Tibial nerve (tissue), 4 donors: Measurements from ENCODE around the gene FBXW7. TPM values are rescaled to one million over a fixed set of nuclear protein-coding genes. Genes with fewer than 3 reads are reported as not detected.

Experiments used
- DNase-seq, 2 donors: peaks; one replicate each; pipeline ENCODE4 v3.0.0-alpha.2; 2019; ENCODE audit warnings: low spot score in 2 of 2
- H3K27ac ChIP-seq, 4 donors: fragments of 200-600 bp; sonication (generic) in 3 of 4; one replicate each; pipeline ENCODE4 v1.5.1; 2017 to 2019; ENCODE audit warnings: mild to moderate bottlenecking in 1 of 4
- H3K27me3 ChIP-seq, 2 donors: fragments of 200-600 bp; sonication (generic) in 1 of 2; one replicate each; pipeline versions ENCODE4 v1.5.1 to v1.6.0; 2017 to 2019
- H3K36me3 ChIP-seq, 3 donors: fragments of 200-600 bp; sonication (generic); one replicate each; pipeline ENCODE4 v1.5.1; 2018 to 2019
- H3K4me1 ChIP-seq, 4 donors: fragments of 200-600 bp; sonication (generic) in 3 of 4; one replicate each; pipeline ENCODE4 v1.5.1; 2017 to 2019
- H3K4me3 ChIP-seq, 4 donors: fragments of 200-600 bp; sonication (generic) in 3 of 4; one replicate each; pipeline ENCODE4 v1.5.1; 2017 to 2019; ENCODE audit warnings: mild to moderate bottlenecking in 1 of 4, moderate library complexity in 1 of 4
- H3K9me3 ChIP-seq, 4 donors: fragments of 200-600 bp; sonication (generic) in 3 of 4; one replicate each; pipeline ENCODE4 v1.5.1; 2017 to 2019
- EP300 ChIP-seq, 2 donors: sonication (generic); formaldehyde crosslinking; IDR thresholded peaks; one replicate each; pipeline ENCODE4 v1.6.1; 2017; ENCODE audit warnings: antibody characterized with exemption in 2 of 2, mild to moderate bottlenecking in 1 of 2
- POLR2A ChIP-seq, 2 donors: fragments of 450-650 bp; IDR thresholded peaks; one replicate each; pipeline ENCODE4 v1.6.1; 2017; ENCODE audit warnings: antibody characterized with exemption in 2 of 2, mild to moderate bottlenecking in 2 of 2, moderate library complexity in 2 of 2
- WGBS, 2 donors: methylation state at CpG; one replicate each; pipeline ENCODE4 v1.1.5; 2018; 5-methylcytosine and 5-hydroxymethylcytosine counted together
- total RNA-seq, 4 donors: library from RNA; depleted of rRNA; stranded (reverse); fragments of >200 nt; gene quantifications; one replicate each; pipeline ENCODE4 v1.1.0, GENCODE V29; 2016
- TF ChIP-seq, protein P1 (sequence below), 5 experiments: fragments of 200-600 bp in 3 of 5; fragments of 450-650 bp in 2 of 5; sonication (generic) in 3 of 5; IDR thresholded peaks; one replicate each; pipeline ENCODE4 v1.5.1; 2016 to 2019; ENCODE audit warnings: antibody characterized with exemption in 5 of 5, mild to moderate bottlenecking in 3 of 5, moderate library complexity in 2 of 5

The FBXW7 gene
- total RNA-seq, 4 donors from 2014 or later: 40.8 to 85.7 (median 62.1) TPM

GRCh38 chr4:152374153-152374552 lies 161.7 kb downstream of the FBXW7 start:
- TF ChIP-seq, protein P1, sequence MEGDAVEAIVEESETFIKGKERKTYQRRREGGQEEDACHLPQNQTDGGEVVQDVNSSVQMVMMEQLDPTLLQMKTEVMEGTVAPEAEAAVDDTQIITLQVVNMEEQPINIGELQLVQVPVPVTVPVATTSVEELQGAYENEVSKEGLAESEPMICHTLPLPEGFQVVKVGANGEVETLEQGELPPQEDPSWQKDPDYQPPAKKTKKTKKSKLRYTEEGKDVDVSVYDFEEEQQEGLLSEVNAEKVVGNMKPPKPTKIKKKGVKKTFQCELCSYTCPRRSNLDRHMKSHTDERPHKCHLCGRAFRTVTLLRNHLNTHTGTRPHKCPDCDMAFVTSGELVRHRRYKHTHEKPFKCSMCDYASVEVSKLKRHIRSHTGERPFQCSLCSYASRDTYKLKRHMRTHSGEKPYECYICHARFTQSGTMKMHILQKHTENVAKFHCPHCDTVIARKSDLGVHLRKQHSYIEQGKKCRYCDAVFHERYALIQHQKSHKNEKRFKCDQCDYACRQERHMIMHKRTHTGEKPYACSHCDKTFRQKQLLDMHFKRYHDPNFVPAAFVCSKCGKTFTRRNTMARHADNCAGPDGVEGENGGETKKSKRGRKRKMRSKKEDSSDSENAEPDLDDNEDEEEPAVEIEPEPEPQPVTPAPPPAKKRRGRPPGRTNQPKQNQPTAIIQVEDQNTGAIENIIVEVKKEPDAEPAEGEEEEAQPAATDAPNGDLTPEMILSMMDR (IDR thresholded peaks at IDR 0.05): no peak
- TF ChIP-seq POLR2A (IDR thresholded peaks at IDR 0.05): no peak
- no peak for DNase-seq
- whole genome bisulfite sequencing, 2 donors: 78 to 84% methylated on average over 1 of the region's 1 CpG
- Histone ChIP-seq H3K9me3 (no peaks in the 10 kb centered on the region), H3K4me1 (peaks cover 0 to 7% (median 0%) of the 10 kb centered on the region in 4 donors), H3K36me3 (no peaks in the 10 kb centered on the region), H3K27me3 (no peaks in the 10 kb centered on the region), H3K27ac (no peak overlapping the region), H3K4me3 (no peak overlapping the region)

DNA sequence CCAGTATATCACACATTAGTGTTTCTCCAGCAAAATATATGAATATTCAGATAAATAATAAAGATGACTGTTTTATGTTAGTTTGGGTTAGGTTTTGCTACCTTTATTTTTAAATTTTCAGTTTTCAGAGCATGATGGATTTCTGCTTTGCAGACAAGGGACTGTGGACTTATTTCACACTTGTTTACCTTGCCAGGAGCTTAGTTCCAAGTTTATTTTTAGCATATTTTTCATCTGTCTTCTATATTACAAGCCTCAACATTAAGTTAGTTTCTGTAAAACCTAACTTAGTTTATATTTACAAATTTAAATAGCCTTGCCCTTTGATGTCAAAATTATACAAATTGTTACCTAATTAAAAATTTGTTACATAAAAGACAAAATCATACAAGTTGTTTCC lies 163.4 kb downstream of the FBXW7 start:
- Histone ChIP-seq H3K27ac (no peak overlapping the region), H3K27me3 (no peaks in the 10 kb centered on the region), H3K4me1 (peaks cover 0 to 11% (median 0%) of the 10 kb centered on the region in 4 donors), H3K36me3 (no peaks in the 10 kb centered on the region), H3K9me3 (no peaks in the 10 kb centered on the region), H3K4me3 (no peak overlapping the region)
- no peak for TF ChIP-seq POLR2A (IDR thresholded peaks at IDR 0.05)
- DNase-seq: no peak

- Histone ChIP-seq H3K4me3 (no peak overlapping the region), H3K27ac (no peak overlapping the region), H3K27me3 (no peaks in the 10 kb centered on the region), H3K9me3 (peaks cover 0 to 5% (median 0%) of the 10 kb centered on the region in 4 donors), H3K36me3 (peaks cover 0 to 4% (median 0%) of the 10 kb centered on the region in 3 donors), H3K4me1 (peaks cover 0 to 11% (median 0%) of the 10 kb centered on the region in 4 donors)
- no peak for DNase-seq
- WGBS, 2 donors: 17 to 24% methylated on average over 1 of the region's 1 CpG
- no peak for TF ChIP-seq EP300 (IDR thresholded peaks at IDR 0.05)
- TF ChIP-seq, protein P1 (IDR thresholded peaks at IDR 0.05): peak in 4 of 5 experiments; percentile 24 to 38 (median 38)
These were observed 166.0 kb downstream of the FBXW7 start for GRCh38 chr4:152369902-152370295.

DNA sequence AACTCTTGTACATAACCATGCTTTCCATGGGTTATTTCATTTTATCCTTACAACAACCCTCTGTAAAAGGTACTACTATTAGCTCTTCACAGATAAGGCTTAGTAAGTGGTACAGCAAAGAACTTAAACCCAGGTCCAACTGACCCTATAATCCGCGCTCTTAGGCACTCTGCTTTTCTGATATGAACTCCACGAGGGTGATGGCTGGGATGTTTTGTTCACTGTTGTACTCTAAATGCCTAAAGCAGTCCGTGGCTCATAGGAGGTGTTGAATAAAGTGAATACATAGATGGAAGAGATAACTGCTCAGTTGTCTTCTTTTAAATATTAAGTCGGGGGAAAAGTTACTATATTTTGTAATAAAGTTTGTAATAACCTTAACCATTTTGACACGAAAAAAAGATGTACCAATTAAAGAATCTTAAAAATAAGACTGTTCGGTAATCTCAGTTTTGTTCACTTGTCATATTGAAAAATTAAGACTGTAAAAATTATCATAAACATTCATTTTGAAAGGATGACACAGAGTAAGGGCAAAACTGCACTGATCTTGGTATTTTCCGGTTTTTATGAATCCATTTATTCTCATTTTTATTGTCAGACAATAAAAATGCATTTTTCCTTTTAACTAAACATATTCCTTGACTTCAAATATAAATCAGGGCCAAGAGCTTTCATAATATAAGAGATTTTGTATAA lies 166.5 kb downstream of the FBXW7 start:
- H3K4me3 ChIP-seq: no peak overlapping the region
- DNase-seq: no peak
- H3K27ac ChIP-seq: no peak overlapping the region
- TF ChIP-seq, protein P1 (IDR thresholded peaks at IDR 0.05): no peak
- TF ChIP-seq POLR2A (IDR thresholded peaks at IDR 0.05): no peak
- TF ChIP-seq EP300 (IDR thresholded peaks at IDR 0.05): no peak
- H3K36me3 ChIP-seq: peaks cover 0 to 4% (median 0%) of the 10 kb centered on the region in 3 donors
- peaks cover 0 to 5% (median 0%) of the 10 kb centered on the region in 4 donors for H3K9me3 ChIP-seq
- WGBS, 2 donors: 72 to 80% methylated on average over 8 of the region's 8 CpGs
- peaks cover 0 to 11% (median 0%) of the 10 kb centered on the region in 4 donors for H3K4me1 ChIP-seq
- H3K27me3 ChIP-seq: no peaks in the 10 kb centered on the region

DNA sequence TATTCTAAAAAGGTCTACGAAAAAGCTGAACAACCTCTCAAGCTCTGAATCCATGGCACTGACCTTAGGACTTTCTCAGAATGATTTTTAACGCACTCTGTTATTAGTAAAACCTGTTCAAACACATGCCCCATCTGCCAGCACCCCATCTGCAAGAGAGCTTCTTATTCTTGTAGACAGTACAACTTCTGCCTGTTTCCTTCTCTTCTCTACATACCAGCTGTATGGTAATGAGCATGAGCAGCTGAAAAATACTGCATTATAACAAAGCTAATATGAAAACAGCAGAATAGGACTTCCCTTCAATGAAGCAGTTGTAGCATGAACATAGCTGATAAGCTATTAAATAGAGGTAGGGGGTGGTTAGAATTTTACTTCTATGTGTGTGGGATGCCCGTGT lies 167.9 kb downstream of the FBXW7 start:
- Histone ChIP-seq H3K4me1 (peaks cover 0 to 23% (median 4%) of the 10 kb centered on the region in 4 donors), H3K27me3 (no peaks in the 10 kb centered on the region), H3K4me3 (no peak overlapping the region), H3K36me3 (peaks cover 0 to 4% (median 0%) of the 10 kb centered on the region in 3 donors), H3K9me3 (peaks cover 0 to 5% (median 0%) of the 10 kb centered on the region in 4 donors), H3K27ac (no peak overlapping the region)
- TF ChIP-seq POLR2A (IDR thresholded peaks at IDR 0.05): no peak
- TF ChIP-seq EP300 (IDR thresholded peaks at IDR 0.05): no peak
- TF ChIP-seq, protein P1 (IDR thresholded peaks at IDR 0.05): no peak
- DNase-seq: no peak
- WGBS, 2 donors: 80 to 81% methylated on average over 3 of the region's 3 CpGs
